Caco-2 (cell line): Measurements from ENCODE around the gene EXOC2. TPM values are rescaled to one million over a fixed set of nuclear protein-coding genes. Genes with fewer than 3 reads are reported as not detected.

Source experiments
- BruUV-seq: library from RNA; stranded (reverse); fragments of 400-500 nt; replicated peaks from 2 replicates; lab custom pipeline; 2021; lab: Mats Ljungman, UMichigan
- CTCF ChIA-PET: fragments of 300-600 bp; sonication (Branson Sonifier 250); formaldehyde crosslinking; loops from one replicate; lab custom pipeline; 2022; ENCODE audit warnings: antibody characterized with exemption; lab: Charles Lee
- POLR2A ChIA-PET: fragments of 300-600 bp; sonication (Branson Sonifier 250); formaldehyde crosslinking; loops from one replicate; lab custom pipeline; 2022; ENCODE audit warnings: antibody characterized with exemption; lab: Charles Lee
- DNase-seq, 2 experiments: peaks; one replicate each; pipeline versions ENCODE4 v3.0.0 to v3.0.0-alpha.2; 2020 to 2022
- H3K27me3 ChIP-seq: replicated peaks from 2 replicates; pipeline ENCODE4 v1.6.0; 2011; ENCODE audit warnings: low read length; ENCODE audit not compliant: control insufficient read depth, insufficient read depth
- H3K36me3 ChIP-seq: 2 replicates; pipeline ENCODE4 v1.5.1; 2011; ENCODE audit warnings: low read length; ENCODE audit not compliant: control insufficient read depth, insufficient read depth
- H3K4me1 ChIP-seq: fragments of 250-450 bp; sonication (Bioruptor Pico); 2 replicates; pipeline ENCODE4 v1.5.1; 2020; ENCODE audit warnings: mild to moderate bottlenecking
- H3K4me3 ChIP-seq: 2 replicates; pipeline ENCODE4 v1.5.1; 2011; ENCODE audit warnings: low read depth, mild to moderate bottlenecking, control low read depth, low read length
- H3K9me3 ChIP-seq: fragments of 250-450 bp; sonication (Bioruptor Pico); 2 replicates; pipeline ENCODE4 v1.5.1; 2020; ENCODE audit warnings: mild to moderate bottlenecking, moderate library complexity
- H3K27ac Mint-ChIP-seq: one replicate; pipeline ENCODE4 v1.8.0; 2022; ENCODE audit warnings: mixed read lengths; ENCODE audit not compliant: unreplicated experiment
- H3K27me3 Mint-ChIP-seq: one replicate; pipeline ENCODE4 v1.8.0; 2022; ENCODE audit warnings: mixed read lengths; ENCODE audit not compliant: insufficient read depth, unreplicated experiment
- H3K36me3 Mint-ChIP-seq: one replicate; pipeline ENCODE4 v1.8.0; 2022; ENCODE audit warnings: mild to moderate bottlenecking, mixed read lengths; ENCODE audit not compliant: insufficient read depth, unreplicated experiment
- H3K4me1 Mint-ChIP-seq: one replicate; pipeline ENCODE4 v1.8.0; 2022; ENCODE audit warnings: low read depth, mixed read lengths; ENCODE audit not compliant: unreplicated experiment
- H3K4me3 Mint-ChIP-seq: one replicate; pipeline ENCODE4 v1.8.0; 2022; ENCODE audit warnings: mild to moderate bottlenecking, moderate library complexity, mixed read lengths; ENCODE audit not compliant: unreplicated experiment
- H3K9me3 Mint-ChIP-seq: one replicate; pipeline ENCODE4 v1.8.0; 2022; ENCODE audit warnings: mixed read lengths; ENCODE audit not compliant: unreplicated experiment
- CTCF ChIP-seq, 2 experiments: fragments of 200-600 bp in 1 of 2; IDR thresholded peaks; 1 replicate in 1 of 2; 2 replicates in 1 of 2; pipeline versions ENCODE4 v1.5.1 to v1.8.0; 2011 to 2022; ENCODE audit warnings: antibody characterized with exemption in 1 of 2, control low read depth in 1 of 2, inconsistent platforms in 1 of 2, low read depth in 1 of 2, low read length in 1 of 2, mild to moderate bottlenecking in 1 of 2, moderate library complexity in 1 of 2; ENCODE audit not compliant: insufficient read depth in 1 of 2, severe bottlenecking in 1 of 2, unreplicated experiment in 1 of 2
- intact Hi-C: fragments of 100-400 bp; cut with micrococcal nuclease; formaldehyde crosslinking; loops from one replicate; pipeline ENCODE4 v1.10.0; 2022; ENCODE audit not compliant: unreplicated experiment
- total RNA-seq: library from RNA; stranded (reverse); gene quantifications from 2 replicates; pipeline ENCODE4 v1.2.3, GENCODE V29; 2022

The EXOC2 gene
- total RNA-seq, 1 experiment from 2014 or later: 21.4 TPM

- no peaks in the 10 kb centered on the region for H3K36me3 ChIP-seq
- peaks cover 4% of the 10 kb centered on the region for H3K4me1 Mint-ChIP-seq
- no peak for DNase-seq
- H3K27me3 Mint-ChIP-seq: no peaks in the 10 kb centered on the region
- TF ChIP-seq CTCF (IDR thresholded peaks at IDR 0.05; ENCODE audit: insufficient read depth in 1 of 2, low read depth in 1 of 2, low read length in 1 of 2, severe bottlenecking in 1 of 2, unreplicated experiment in 1 of 2): no peak
- no peak overlapping the region for H3K4me3 Mint-ChIP-seq
- no peaks in the 10 kb centered on the region for H3K9me3 ChIP-seq
- ChIA-PET CTCF (no interaction called here), POLR2A (no interaction called here)
- H3K9me3 Mint-ChIP-seq: no peaks in the 10 kb centered on the region
- H3K4me1 ChIP-seq: no peaks in the 10 kb centered on the region
- no peak overlapping the region for H3K4me3 ChIP-seq
- no peaks in the 10 kb centered on the region for H3K27me3 ChIP-seq
- no TSS peak for BruUV-seq
- H3K27ac Mint-ChIP-seq: no peak overlapping the region
- intact Hi-C loops: no loop called here
- H3K36me3 Mint-ChIP-seq: peaks cover 15% of the 10 kb centered on the region
These were observed 72.8 kb downstream of the EXOC2 start for GRCh38 chr6:620166-620565.

- DNase-seq: peak in 1 of 2 experiments; percentile 34
- Histone ChIP-seq H3K27me3 (no peaks in the 10 kb centered on the region), H3K4me1 (peaks cover 5% of the 10 kb centered on the region; the same call in 1 of the 2 replicates), H3K4me3 (no peak overlapping the region), H3K36me3 (no peaks in the 10 kb centered on the region), H3K9me3 (no peaks in the 10 kb centered on the region)
- intact Hi-C loops: loop anchor here (5.0 kb wide), 1 partner anchor 70 kb away; no protein-coding TSS in a partner anchor
- TF ChIP-seq CTCF (IDR thresholded peaks at IDR 0.05; ENCODE audit: insufficient read depth in 1 of 2, low read depth in 1 of 2, low read length in 1 of 2, severe bottlenecking in 1 of 2, unreplicated experiment in 1 of 2): peak in 1 of 2 experiments; percentile 24
- H3K4me3 Mint-ChIP-seq: no peak overlapping the region
- no TSS peak for BruUV-seq
- no peaks in the 10 kb centered on the region for H3K9me3 Mint-ChIP-seq
- no peak overlapping the region for H3K27ac Mint-ChIP-seq
- peaks cover 11% of the 10 kb centered on the region for H3K36me3 Mint-ChIP-seq
- POLR2A ChIA-PET: no interaction called here
- CTCF ChIA-PET: no interaction called here
- H3K27me3 Mint-ChIP-seq: no peaks in the 10 kb centered on the region
- H3K4me1 Mint-ChIP-seq: peaks cover 7% of the 10 kb centered on the region
These were observed 75.4 kb downstream of the EXOC2 start for GRCh38 chr6:617456-618100.

- TF ChIP-seq CTCF (IDR thresholded peaks at IDR 0.05; ENCODE audit: insufficient read depth in 1 of 2, low read depth in 1 of 2, low read length in 1 of 2, severe bottlenecking in 1 of 2, unreplicated experiment in 1 of 2): no peak
- peaks cover 12% of the 10 kb centered on the region for H3K36me3 Mint-ChIP-seq
- CTCF ChIA-PET: no interaction called here
- no TSS peak for BruUV-seq
- no peak for DNase-seq
- Histone ChIP-seq H3K4me1 (peaks cover 5% of the 10 kb centered on the region; the same call in 1 of the 2 replicates), H3K9me3 (no peaks in the 10 kb centered on the region), H3K36me3 (no peaks in the 10 kb centered on the region), H3K27me3 (no peaks in the 10 kb centered on the region), H3K4me3 (no peak overlapping the region)
- intact Hi-C loops: no loop called here
- no peak overlapping the region for H3K27ac Mint-ChIP-seq
- POLR2A ChIA-PET: no interaction called here
- H3K4me1 Mint-ChIP-seq: peaks cover 11% of the 10 kb centered on the region
- H3K4me3 Mint-ChIP-seq: no peak overlapping the region
- H3K9me3 Mint-ChIP-seq: no peaks in the 10 kb centered on the region
- no peaks in the 10 kb centered on the region for H3K27me3 Mint-ChIP-seq
These were observed 79.0 kb downstream of the EXOC2 start for GRCh38 chr6:613981-614380.
